ENCODE measurements around the gene CHRNA3.

Gene CHRNA3

GRCh38 chr15:78618064-78618463, 2.7 kb downstream of the CHRNA3 start:
- H3K9me3 ChIP-seq (ENCODE audit: control insufficient read depth, insufficient read depth, low read depth, low read length): no peaks in the 10 kb centered on the region
- no peak overlapping the region for H3K27ac ChIP-seq (ENCODE audit: extremely low read depth, low read depth, low read length)
- H3K36me3 ChIP-seq (ENCODE audit: control insufficient read depth in 2 of 2, insufficient read depth in 1 of 2, low read length in 2 of 2): no peaks in the 10 kb centered on the region
- POLR2A ChIA-PET: interaction anchor here (1.6 kb wide), 1 partner anchor 53 kb away, joined by 5 read pairs; the partner anchor contains the start of gene CHRNA5
- no peaks in the 10 kb centered on the region for H3K4me1 ChIP-seq (ENCODE audit: control insufficient read depth, insufficient read depth, low read length)
- CTCF ChIA-PET: interaction anchor here (0.6 to 7.5 kb wide), 10 partner anchors 12 to 1941 kb away, joined by 3 to 91 read pairs (median 4); no protein-coding TSS in a partner anchor
- H3K4me3 ChIP-seq (ENCODE audit: low read depth, low read length): no peak overlapping the region
- TF ChIP-seq ZNF596 (tag by site-specific recombination; IDR thresholded peaks at IDR 0.05): no peak
- no peak for TF ChIP-seq ZNF280C (tag by site-specific recombination; IDR thresholded peaks at IDR 0.05)
- no peak for TF ChIP-seq ZNF768 (tag by site-specific recombination; IDR thresholded peaks at IDR 0.05)
- TF ChIP-seq ZNF548 (tag by site-specific recombination; IDR thresholded peaks at IDR 0.05): no peak
- TF ChIP-seq WT1 (tag by site-specific recombination; IDR thresholded peaks at IDR 0.05): no peak
- TF ChIP-seq ZNF785 (tag by site-specific recombination; IDR thresholded peaks at IDR 0.05): no peak
- TF ChIP-seq MZF1 (tag by site-specific recombination; IDR thresholded peaks at IDR 0.05; ENCODE audit: borderline replicate concordance): no peak
- TF ChIP-seq ZBTB20 (tag by site-specific recombination; IDR thresholded peaks at IDR 0.05): no peak
- no peak for TF ChIP-seq ZNF560 (tag by site-specific recombination; IDR thresholded peaks at IDR 0.05; ENCODE audit: borderline replicate concordance)
- no peak for TF ChIP-seq ZNF174 (tag by site-specific recombination; IDR thresholded peaks at IDR 0.05)
- TF ChIP-seq ZNF473 (tag by site-specific recombination; IDR thresholded peaks at IDR 0.05): no peak

GRCh38 chr15:78617516-78617915, 3.3 kb downstream of the CHRNA3 start:
- ChIA-PET POLR2A (no interaction called here), CTCF (interaction anchor here (0.7 to 7.5 kb wide), 8 partner anchors 12 to 1942 kb away, joined by 3 to 91 read pairs (median 4); no protein-coding TSS in a partner anchor)
- H3K27ac ChIP-seq (ENCODE audit: extremely low read depth, low read depth, low read length): no peak overlapping the region

GRCh38 chr15:78617076-78617475, 3.7 kb downstream of the CHRNA3 start:
- ChIA-PET POLR2A (no interaction called here), CTCF (interaction anchor here (7.5 kb wide), 1 partner anchor 91 kb away, joined by 91 read pairs; no protein-coding TSS in a partner anchor)
- TF ChIP-seq ZNF654 (tag by site-specific recombination; IDR thresholded peaks at IDR 0.05; ENCODE audit: low read depth): no peak
- H3K4me3 ChIP-seq (ENCODE audit: low read depth, low read length): no peak overlapping the region
- no peak overlapping the region for H3K27ac ChIP-seq (ENCODE audit: extremely low read depth, low read depth, low read length)
- no peaks in the 10 kb centered on the region for H3K36me3 ChIP-seq (ENCODE audit: control insufficient read depth in 2 of 2, insufficient read depth in 1 of 2, low read length in 2 of 2)
- no peaks in the 10 kb centered on the region for H3K4me1 ChIP-seq (ENCODE audit: control insufficient read depth, insufficient read depth, low read length)
- no peaks in the 10 kb centered on the region for H3K9me3 ChIP-seq (ENCODE audit: control insufficient read depth, insufficient read depth, low read depth, low read length)

More at GRCh38 chr15:78617516-78617915, 3.3 kb downstream of the CHRNA3 start:
- no peak for TF ChIP-seq ZNF18 (tag by site-specific recombination; IDR thresholded peaks at IDR 0.05)
- no peak for TF ChIP-seq ZNF529 (tag by site-specific recombination; IDR thresholded peaks at IDR 0.05; ENCODE audit: insufficient replicate concordance)
- TF ChIP-seq ZNF404 (tag by site-specific recombination; IDR thresholded peaks at IDR 0.05): no peak
- no peak for TF ChIP-seq ZNF335 (tag by site-specific recombination; conservative IDR thresholded peaks at IDR 0.05)
- no peak for TF ChIP-seq HOXD13 (CRISPR knock-in tag; IDR thresholded peaks at IDR 0.05; ENCODE audit: borderline replicate concordance)
- no peaks in the 10 kb centered on the region for H3K9me3 ChIP-seq (ENCODE audit: control insufficient read depth, insufficient read depth, low read depth, low read length)
- H3K4me1 ChIP-seq (ENCODE audit: control insufficient read depth, insufficient read depth, low read length): no peaks in the 10 kb centered on the region
- H3K36me3 ChIP-seq (ENCODE audit: control insufficient read depth in 2 of 2, insufficient read depth in 1 of 2, low read length in 2 of 2): no peaks in the 10 kb centered on the region
- H3K4me3 ChIP-seq (ENCODE audit: low read depth, low read length): no peak overlapping the region
